H9 (cell line): ENCODE data around the gene DHCR24. TPM values are rescaled to one million over a fixed set of nuclear protein-coding genes. Genes with fewer than 3 reads are reported as not detected.

ENCODE experiments used
- DNase-seq: peaks from one replicate; pipeline ENCODE4 v3.0.0-alpha.2; 2017
- H2AFZ ChIP-seq: one replicate; pipeline ENCODE4 v1.6.1; 2013; ENCODE audit warnings: mild to moderate bottlenecking, low read length, control low read depth, moderate library complexity
- H2AK5ac ChIP-seq: 2 replicates; pipeline ENCODE4 v1.6.1; 2013; ENCODE audit warnings: low read length, control low read depth, mixed read lengths; ENCODE audit not compliant: insufficient read length
- H2BK120ac ChIP-seq: one replicate; pipeline ENCODE4 v1.6.1; 2013; ENCODE audit warnings: low read depth, mild to moderate bottlenecking, low read length, control low read depth, inconsistent platforms; ENCODE audit not compliant: poor library complexity, severe bottlenecking
- H2BK12ac ChIP-seq: 2 replicates; pipeline ENCODE4 v1.6.1; 2013; ENCODE audit warnings: low read length, control low read depth, mixed read lengths, low read depth; ENCODE audit not compliant: insufficient read length
- H2BK15ac ChIP-seq: 2 replicates; pipeline ENCODE4 v1.6.1; 2013; ENCODE audit warnings: low read depth, low read length, control low read depth
- H2BK20ac ChIP-seq: one replicate; pipeline ENCODE4 v1.6.1; 2013; ENCODE audit warnings: low read depth, mild to moderate bottlenecking, low read length, control low read depth, inconsistent platforms; ENCODE audit not compliant: poor library complexity, severe bottlenecking
- H2BK5ac ChIP-seq: 2 replicates; pipeline ENCODE4 v1.6.1; 2013; ENCODE audit warnings: low read length, control low read depth, mixed read lengths; ENCODE audit not compliant: insufficient read length
- H3K14ac ChIP-seq: 2 replicates; pipeline ENCODE4 v1.6.1; 2013; ENCODE audit warnings: low read length, control low read depth; ENCODE audit not compliant: insufficient read depth
- H3K18ac ChIP-seq: 2 replicates; pipeline ENCODE4 v1.6.1; 2013; ENCODE audit warnings: low read depth, mild to moderate bottlenecking, mixed read lengths, low read length, control low read depth; ENCODE audit not compliant: insufficient read length
- H3K23ac ChIP-seq: 2 replicates; pipeline ENCODE4 v1.6.1; 2013; ENCODE audit warnings: low read length, control low read depth, mixed read lengths, low read depth; ENCODE audit not compliant: insufficient read length
- H3K23me2 ChIP-seq: 2 replicates; pipeline ENCODE4 v1.6.1; 2013; ENCODE audit warnings: low read depth, mild to moderate bottlenecking, mixed read lengths, low read length, control low read depth; ENCODE audit not compliant: insufficient read length, poor library complexity, severe bottlenecking
- H3K27ac ChIP-seq: 2 replicates; pipeline ENCODE4 v1.5.1; 2013; ENCODE audit warnings: low read length, control low read depth, mixed read lengths, low read depth; ENCODE audit not compliant: insufficient read length
- H3K27me3 ChIP-seq: 2 replicates; pipeline ENCODE4 v1.6.1; 2013; ENCODE audit warnings: low read length, control low read depth, inconsistent platforms; ENCODE audit not compliant: insufficient read depth
- H3K4ac ChIP-seq: 2 replicates; pipeline ENCODE4 v1.6.1; 2013; ENCODE audit warnings: low read depth, mild to moderate bottlenecking, control low read depth, inconsistent platforms, low read length, moderate library complexity
- H3K4me1 ChIP-seq: 2 replicates; pipeline ENCODE4 v1.6.1; 2013; ENCODE audit warnings: low read length, control low read depth, inconsistent platforms; ENCODE audit not compliant: insufficient read depth
- H3K4me2 ChIP-seq: 2 replicates; pipeline ENCODE4 v1.6.1; 2013; ENCODE audit warnings: low read length, control low read depth, mixed read lengths; ENCODE audit not compliant: insufficient read length, insufficient read depth
- H3K56ac ChIP-seq: 2 replicates; pipeline ENCODE4 v1.6.1; 2013; ENCODE audit warnings: low read depth, mild to moderate bottlenecking, mixed read lengths, low read length, control low read depth; ENCODE audit not compliant: insufficient read length
- H3K79me1 ChIP-seq: 2 replicates; pipeline ENCODE4 v1.6.1; 2013; ENCODE audit warnings: low read depth, mild to moderate bottlenecking, moderate library complexity, low read length, control low read depth, inconsistent platforms; ENCODE audit not compliant: insufficient read depth, poor library complexity, severe bottlenecking
- H3K79me2 ChIP-seq: 2 replicates; pipeline ENCODE4 v1.6.1; 2013; ENCODE audit warnings: low read length, control low read depth, inconsistent platforms; ENCODE audit not compliant: insufficient read depth
- H3K9ac ChIP-seq: 2 replicates; pipeline ENCODE4 v1.6.1; 2013; ENCODE audit warnings: low read length, control low read depth, mixed read lengths; ENCODE audit not compliant: insufficient read length; ENCODE audit errors: extremely low read depth
- H3K9me3 ChIP-seq: one replicate; pipeline ENCODE4 v1.6.1; 2013; ENCODE audit warnings: low read depth, low read length, inconsistent platforms; ENCODE audit not compliant: control insufficient read depth
- H3T11ph ChIP-seq: one replicate; pipeline ENCODE4 v1.6.1; 2013; ENCODE audit warnings: mild to moderate bottlenecking, low read length, control low read depth, inconsistent platforms
- H4K20me1 ChIP-seq: one replicate; pipeline ENCODE4 v1.6.1; 2013; ENCODE audit not compliant: control insufficient read depth, insufficient read length, insufficient read depth
- H4K5ac ChIP-seq: 2 replicates; pipeline ENCODE4 v1.6.1; 2013; ENCODE audit warnings: low read depth, mild to moderate bottlenecking, mixed read lengths, low read length, control low read depth; ENCODE audit not compliant: insufficient read length
- H4K8ac ChIP-seq: replicated peaks from 2 replicates; pipeline ENCODE4 v1.6.1; 2013; ENCODE audit warnings: low read length, control low read depth, mixed read lengths, low read depth; ENCODE audit not compliant: insufficient read length
- H4K91ac ChIP-seq: 2 replicates; pipeline ENCODE4 v1.6.1; 2013; ENCODE audit warnings: low read depth, mild to moderate bottlenecking, moderate library complexity, mixed read lengths, low read length, control low read depth; ENCODE audit not compliant: insufficient read length
- H3K27ac Mint-ChIP-seq, 3 experiments: 2 replicates in 2 of 3; 3 replicates in 1 of 3; pipeline ENCODE4 v1.8.0; 2020 to 2021; ENCODE audit warnings: mixed read lengths in 3 of 3, mild to moderate bottlenecking in 1 of 3, moderate library complexity in 1 of 3
- H3K27me3 Mint-ChIP-seq: 2 replicates; pipeline ENCODE4 v1.8.0; 2021; ENCODE audit warnings: low read depth, mild to moderate bottlenecking, moderate library complexity, mixed read lengths
- H3K36me3 Mint-ChIP-seq, 3 experiments: 2 replicates in 2 of 3; 3 replicates in 1 of 3; pipeline ENCODE4 v1.8.0; 2020 to 2021; ENCODE audit warnings: low read depth in 3 of 3, mixed read lengths in 3 of 3; ENCODE audit not compliant: insufficient read depth in 1 of 3
- H3K4me1 Mint-ChIP-seq, 2 experiments: 2 replicates each; pipeline ENCODE4 v1.8.0; 2020; ENCODE audit warnings: mixed read lengths in 2 of 2
- H3K4me3 Mint-ChIP-seq, 2 experiments: 2 replicates in 1 of 2; 3 replicates in 1 of 2; pipeline ENCODE4 v1.8.0; 2020 to 2021; ENCODE audit warnings: mild to moderate bottlenecking in 2 of 2, mixed read lengths in 2 of 2, moderate library complexity in 1 of 2
- H3K9me3 Mint-ChIP-seq, 2 experiments: 2 replicates in 1 of 2; 3 replicates in 1 of 2; pipeline ENCODE4 v1.8.0; 2020; ENCODE audit warnings: mild to moderate bottlenecking in 2 of 2, mixed read lengths in 2 of 2, moderate library complexity in 1 of 2
- WGBS: extraction: QIAGEN DNeasy Blood & Tissue Kit; methylation state at CpG from one replicate; pipeline ENCODE4 v1.1.7; 2013; ENCODE audit warnings: missing lambda C conversion rate, low lambda C conversion rate, mixed read lengths; ENCODE audit not compliant: insufficient read length; ENCODE audit errors: extremely low coverage; 5-methylcytosine and 5-hydroxymethylcytosine counted together
- total RNA-seq: library from RNA; stranded (reverse); gene quantifications from 2 replicates; pipeline ENCODE4 v1.2.1, GENCODE V29; 2021
- TF ChIP-seq, protein P1 (sequence below): fragments of 200-600 bp; sonication (generic); conservative IDR thresholded peaks from 3 replicates; pipeline ENCODE4 v1.8.0; 2021; ENCODE audit warnings: antibody characterized with exemption, mild to moderate bottlenecking

DHCR24 gene
- total RNA-seq, 1 experiment from 2014 or later: 318 TPM

DNA sequence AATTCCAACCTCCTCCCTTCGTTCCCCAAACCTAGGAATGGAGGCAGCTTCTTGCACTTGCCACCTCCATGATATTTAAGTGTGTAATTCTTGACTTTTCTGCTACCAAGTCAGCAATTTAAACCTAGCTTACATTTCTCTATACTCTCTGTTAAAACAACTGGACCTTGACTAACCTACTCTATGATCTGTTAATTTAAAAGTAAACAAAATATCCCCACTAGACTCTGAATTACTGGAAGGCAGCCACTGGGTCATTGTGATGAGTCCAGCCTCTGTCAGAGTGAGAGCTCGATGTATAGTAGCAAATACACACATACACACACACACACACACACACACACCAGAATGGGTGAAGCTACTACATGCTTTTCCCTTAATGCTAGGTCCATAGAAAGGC is 40.0 kb upstream of the DHCR24 start:
- Histone ChIP-seq H3K9me3 (no peaks in the 10 kb centered on the region), H3K56ac (no peak overlapping the region), H4K8ac (no peak overlapping the region), H3K79me1 (no peaks in the 10 kb centered on the region), H3K4ac (no peak overlapping the region), H3K79me2 (no peaks in the 10 kb centered on the region), H3K4me2 (no peak overlapping the region), H3K18ac (no peak overlapping the region), H3K23me2 (no peaks in the 10 kb centered on the region), H4K20me1 (no peaks in the 10 kb centered on the region), H2BK120ac (no peak overlapping the region), H3K27ac (no peak overlapping the region), H2BK12ac (no peak overlapping the region), H3K27me3 (no peaks in the 10 kb centered on the region), H2AFZ (no peak overlapping the region), H2BK5ac (no peak overlapping the region), H4K91ac (no peak overlapping the region), H3K23ac (no peak overlapping the region), H2AK5ac (no peak overlapping the region), H2BK15ac (no peak overlapping the region), H3T11ph (no peak overlapping the region), H2BK20ac (no peak overlapping the region), H3K14ac (no peak overlapping the region), H3K4me1 (no peaks in the 10 kb centered on the region), H4K5ac (no peak overlapping the region), H3K9ac (no peak overlapping the region)
- Mint-ChIP-seq H3K4me1 (peaks cover 13 to 23% of the 10 kb centered on the region in 2 experiments), H3K27ac (no peak overlapping the region), H3K36me3 (peaks cover 6 to 11% (median 8%) of the 10 kb centered on the region in 3 experiments), H3K4me3 (no peak overlapping the region), H3K9me3 (peaks cover 10 to 17% of the 10 kb centered on the region in 2 experiments; a peak in 4 of 5 replicates), H3K27me3 (peaks cover 9% of the 10 kb centered on the region)
- no peak for DNase-seq
- TF ChIP-seq, protein P1, sequence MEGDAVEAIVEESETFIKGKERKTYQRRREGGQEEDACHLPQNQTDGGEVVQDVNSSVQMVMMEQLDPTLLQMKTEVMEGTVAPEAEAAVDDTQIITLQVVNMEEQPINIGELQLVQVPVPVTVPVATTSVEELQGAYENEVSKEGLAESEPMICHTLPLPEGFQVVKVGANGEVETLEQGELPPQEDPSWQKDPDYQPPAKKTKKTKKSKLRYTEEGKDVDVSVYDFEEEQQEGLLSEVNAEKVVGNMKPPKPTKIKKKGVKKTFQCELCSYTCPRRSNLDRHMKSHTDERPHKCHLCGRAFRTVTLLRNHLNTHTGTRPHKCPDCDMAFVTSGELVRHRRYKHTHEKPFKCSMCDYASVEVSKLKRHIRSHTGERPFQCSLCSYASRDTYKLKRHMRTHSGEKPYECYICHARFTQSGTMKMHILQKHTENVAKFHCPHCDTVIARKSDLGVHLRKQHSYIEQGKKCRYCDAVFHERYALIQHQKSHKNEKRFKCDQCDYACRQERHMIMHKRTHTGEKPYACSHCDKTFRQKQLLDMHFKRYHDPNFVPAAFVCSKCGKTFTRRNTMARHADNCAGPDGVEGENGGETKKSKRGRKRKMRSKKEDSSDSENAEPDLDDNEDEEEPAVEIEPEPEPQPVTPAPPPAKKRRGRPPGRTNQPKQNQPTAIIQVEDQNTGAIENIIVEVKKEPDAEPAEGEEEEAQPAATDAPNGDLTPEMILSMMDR: no peak
- no CpG with 5 or more reads among the region's 2 CpGs for WGBS
